Lower leg skin (tissue), 3 donors: ENCODE data around the gene GPR31.

ENCODE experiments used
- CTCF ChIP-seq, 3 donors: fragments of 450-650 bp; IDR thresholded peaks; one replicate each; pipeline ENCODE4 v1.5.1; 2016; ENCODE audit warnings: antibody characterized with exemption in 3 of 3, mild to moderate bottlenecking in 3 of 3, moderate library complexity in 2 of 3
- POLR2A ChIP-seq, 2 donors: fragments of 450-650 bp; IDR thresholded peaks; one replicate each; pipeline ENCODE4 v1.6.1; 2016 to 2017; ENCODE audit warnings: antibody characterized with exemption in 2 of 2, mild to moderate bottlenecking in 1 of 2, moderate library complexity in 1 of 2

GRCh38 chr6:167157414-167157813 lies 366 bp downstream of the GPR31 start:
- TF ChIP-seq POLR2A (IDR thresholded peaks at IDR 0.05) (no peak), CTCF (IDR thresholded peaks at IDR 0.05) (no peak)
